ENCODE data around the gene TSPAN31.

TSPAN31 gene

GRCh38 chr12:57716305-57716704 lies 28.5 kb upstream of the TSPAN31 start:
- TF ChIP-seq POLR2AphosphoS5 (IDR thresholded peaks at IDR 0.05; ENCODE audit: low read depth, low read length) (no peak), REST (IDR thresholded peaks at IDR 0.05; ENCODE audit: insufficient read depth in 1 of 2, low read depth in 2 of 2, low read length in 2 of 2) (no peak), FOXP2 (optimal IDR thresholded peaks at IDR 0.05; ENCODE audit: borderline replicate concordance, extremely low read depth, extremely low read length, insufficient read depth) (no peak), SIN3A (IDR thresholded peaks at IDR 0.05; ENCODE audit: borderline replicate concordance, insufficient read depth, low read length) (no peak), TAF1 (IDR thresholded peaks at IDR 0.05; ENCODE audit: borderline replicate concordance, insufficient read depth, low read length) (no peak)

GRCh38 chr12:57717131-57717530 lies 27.7 kb upstream of the TSPAN31 start:
- TF ChIP-seq FOXP2 (optimal IDR thresholded peaks at IDR 0.05; ENCODE audit: borderline replicate concordance, extremely low read depth, extremely low read length, insufficient read depth) (no peak), TAF1 (IDR thresholded peaks at IDR 0.05; ENCODE audit: borderline replicate concordance, insufficient read depth, low read length) (no peak), REST (IDR thresholded peaks at IDR 0.05; ENCODE audit: insufficient read depth in 1 of 2, low read depth in 2 of 2, low read length in 2 of 2) (no peak), POLR2AphosphoS5 (IDR thresholded peaks at IDR 0.05; ENCODE audit: low read depth, low read length) (no peak), SIN3A (IDR thresholded peaks at IDR 0.05; ENCODE audit: borderline replicate concordance, insufficient read depth, low read length) (no peak)

- no peak for TF ChIP-seq POLR2AphosphoS5 (IDR thresholded peaks at IDR 0.05; ENCODE audit: low read depth, low read length)
- TF ChIP-seq FOXP2 (optimal IDR thresholded peaks at IDR 0.05; ENCODE audit: borderline replicate concordance, extremely low read depth, extremely low read length, insufficient read depth), result no peak
- no peak for TF ChIP-seq TAF1 (IDR thresholded peaks at IDR 0.05; ENCODE audit: borderline replicate concordance, insufficient read depth, low read length)
- TF ChIP-seq REST (IDR thresholded peaks at IDR 0.05; ENCODE audit: insufficient read depth in 1 of 2, low read depth in 2 of 2, low read length in 2 of 2), result no peak
- TF ChIP-seq SIN3A (IDR thresholded peaks at IDR 0.05; ENCODE audit: borderline replicate concordance, insufficient read depth, low read length), result no peak
Observed at GRCh38 chr12:57717846-57718640, 26.8 kb upstream of the TSPAN31 start.

- TF ChIP-seq POLR2AphosphoS5 (IDR thresholded peaks at IDR 0.05; ENCODE audit: low read depth, low read length) (no peak), FOXP2 (optimal IDR thresholded peaks at IDR 0.05; ENCODE audit: borderline replicate concordance, extremely low read depth, extremely low read length, insufficient read depth) (no peak), REST (IDR thresholded peaks at IDR 0.05; ENCODE audit: insufficient read depth in 1 of 2, low read depth in 2 of 2, low read length in 2 of 2) (no peak), TAF1 (IDR thresholded peaks at IDR 0.05; ENCODE audit: borderline replicate concordance, insufficient read depth, low read length) (no peak), SIN3A (IDR thresholded peaks at IDR 0.05; ENCODE audit: borderline replicate concordance, insufficient read depth, low read length) (no peak)
Observed at GRCh38 chr12:57718641-57719528, 26.0 kb upstream of the TSPAN31 start.
